IPS DF 4.7 (cell line): ENCODE data around the gene ERMAP.
"Not testable (repeated sequence)": the region's sequence is repeated elsewhere in the genome, so short reads cannot be mapped to it uniquely, and the experiment has no call there.

ENCODE experiments used
- DNase-seq: peaks from one replicate; pipeline ENCODE4 v3.0.0-alpha.2; 2013; ENCODE audit warnings: low spot score; ENCODE audit errors: extremely low read depth

The ERMAP gene

DNA sequence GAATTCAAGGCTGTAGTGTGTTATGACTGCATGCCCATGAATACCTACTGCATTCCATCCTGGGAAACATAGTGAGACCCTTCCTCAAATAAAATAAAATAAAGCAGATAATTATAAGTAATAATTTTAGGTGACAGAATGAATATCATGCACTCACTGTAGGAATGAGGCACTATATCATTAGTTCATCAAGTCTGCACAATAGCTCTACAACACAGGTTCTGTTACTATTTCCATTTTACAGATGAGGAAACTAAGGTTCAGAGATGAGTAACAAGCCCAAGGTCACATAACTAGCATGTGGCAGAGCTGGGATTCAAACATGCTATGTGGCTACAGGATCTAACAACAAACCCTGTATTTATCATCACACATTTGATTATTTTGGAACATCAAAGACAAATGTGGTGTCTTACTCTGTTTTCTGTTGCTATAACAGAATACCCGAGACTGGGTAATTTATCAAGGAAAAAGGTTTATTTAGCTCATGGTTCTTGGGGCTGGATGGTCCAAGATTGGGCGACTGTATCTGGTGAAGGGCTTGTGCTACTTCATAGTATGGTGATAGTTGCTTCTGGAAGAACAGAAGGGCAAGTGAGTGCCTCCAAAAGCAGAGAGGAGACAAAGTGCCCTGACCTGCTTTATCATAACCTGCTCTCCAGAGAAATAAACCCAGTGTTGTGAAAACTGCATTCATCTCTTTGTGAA is 24.7 kb downstream of the ERMAP start:
- DNase-seq = no peak

DNA sequence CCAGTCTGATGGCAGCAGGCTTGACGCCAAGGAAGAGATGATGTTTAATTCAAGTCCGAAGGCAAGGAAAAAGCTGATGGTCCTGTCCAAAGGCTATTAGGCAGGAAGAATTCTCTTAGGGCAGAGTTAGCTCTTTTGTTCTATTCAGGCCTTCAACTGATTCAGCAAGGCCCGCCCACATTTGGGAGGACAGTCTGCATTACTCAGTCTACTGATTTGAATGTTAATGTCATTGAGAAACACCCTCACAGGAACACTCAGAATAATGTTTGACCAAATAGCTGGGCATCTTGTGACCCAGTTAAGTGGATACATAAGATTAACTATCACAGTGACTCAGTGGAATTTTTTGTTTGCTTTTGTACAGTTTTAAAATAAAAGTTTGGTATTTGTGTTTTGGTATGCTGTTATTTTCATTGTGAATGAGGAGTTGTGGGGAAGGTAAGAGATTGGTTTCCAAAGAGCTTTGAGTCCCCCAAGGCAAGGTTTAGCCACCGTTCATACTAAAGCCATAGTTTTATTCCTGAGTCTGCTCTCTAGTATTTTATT is 27.7 kb downstream of the ERMAP start:
- no peak for DNase-seq

DNA sequence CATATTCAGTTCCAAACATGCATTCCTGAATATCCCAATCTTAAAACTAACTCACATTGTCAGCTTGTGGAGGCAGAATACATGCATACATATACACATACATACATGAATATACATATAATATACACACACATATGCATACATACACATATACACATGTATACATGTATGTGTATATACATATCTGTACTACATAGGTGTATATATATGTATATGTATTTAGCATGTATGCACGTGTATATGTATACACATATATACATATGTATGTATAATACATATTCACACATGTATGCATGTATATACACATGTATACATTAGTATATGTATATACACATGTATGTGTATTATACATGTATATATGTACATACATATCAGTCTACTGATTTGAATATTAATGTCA is 28.3 kb downstream of the ERMAP start:
- no peak for DNase-seq

DNA sequence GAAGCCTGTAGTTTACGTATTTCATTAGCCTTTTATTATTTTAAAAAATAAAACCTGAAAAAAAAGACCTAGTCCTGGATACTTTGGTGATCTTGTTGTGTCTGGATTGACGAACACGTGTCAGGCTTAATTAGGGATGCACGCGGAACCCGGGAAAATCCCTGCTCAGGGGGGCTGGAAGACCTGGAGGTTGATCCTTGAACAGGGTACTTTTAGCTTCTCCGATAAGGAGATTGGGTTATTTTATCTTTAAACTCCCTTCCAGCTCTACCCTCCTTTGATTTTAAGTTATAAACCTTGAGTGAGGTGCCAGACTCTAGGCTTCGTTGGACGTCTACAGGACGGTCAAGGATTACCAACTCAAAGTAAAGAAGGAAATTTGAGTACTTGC is 28.9 kb downstream of the ERMAP start:
- no peak for DNase-seq

DNA sequence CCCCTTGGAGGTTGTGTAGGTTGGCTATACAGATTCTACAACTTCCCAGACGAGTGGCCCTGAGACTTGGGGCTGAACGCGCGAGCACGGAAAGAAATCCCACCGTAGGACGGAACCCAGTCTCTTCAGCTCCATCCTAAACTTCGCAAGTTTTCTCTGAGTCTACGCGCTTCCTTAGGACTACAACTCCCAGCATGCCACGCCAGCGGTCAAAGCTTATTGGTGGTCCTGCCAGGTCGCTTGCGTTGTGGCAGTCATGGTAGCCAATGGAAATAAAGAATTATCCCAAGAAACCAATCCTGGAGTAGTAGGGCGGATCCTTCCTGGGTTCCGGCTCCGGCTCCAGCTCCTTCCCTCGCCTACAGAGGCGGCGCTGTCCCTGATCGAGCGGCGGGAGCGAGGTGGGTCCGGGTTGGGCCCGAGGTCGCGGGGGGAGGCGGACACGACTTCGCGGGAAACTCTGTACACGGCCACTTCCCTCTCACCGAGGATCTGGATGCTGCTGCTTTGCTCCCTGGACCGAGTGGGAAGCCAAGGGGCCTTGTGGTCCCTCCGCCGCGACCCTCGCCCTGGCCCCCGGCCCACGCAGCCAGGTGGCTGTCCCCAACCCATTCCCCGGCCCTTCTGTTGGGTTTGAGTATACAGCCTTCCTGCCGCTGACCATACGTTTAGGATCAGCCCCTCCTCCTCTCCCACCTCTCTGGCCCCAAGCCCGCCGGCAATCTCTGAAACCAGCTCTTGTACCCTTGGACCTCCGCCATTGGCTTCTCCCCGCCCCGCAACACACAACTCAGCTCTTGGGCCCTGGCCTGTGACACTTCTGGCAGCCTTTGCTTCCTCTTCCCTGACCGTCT is 29.6 kb downstream of the ERMAP start, which contains the start of gene ZNF691:
Gene ZNF691 (plus strand): TSS at position 357 of the 854 bp plus-strand sequence. CDS start 3,046 bp downstream, outside the sequence.
- DNase-seq = peak; percentile 97

DNA sequence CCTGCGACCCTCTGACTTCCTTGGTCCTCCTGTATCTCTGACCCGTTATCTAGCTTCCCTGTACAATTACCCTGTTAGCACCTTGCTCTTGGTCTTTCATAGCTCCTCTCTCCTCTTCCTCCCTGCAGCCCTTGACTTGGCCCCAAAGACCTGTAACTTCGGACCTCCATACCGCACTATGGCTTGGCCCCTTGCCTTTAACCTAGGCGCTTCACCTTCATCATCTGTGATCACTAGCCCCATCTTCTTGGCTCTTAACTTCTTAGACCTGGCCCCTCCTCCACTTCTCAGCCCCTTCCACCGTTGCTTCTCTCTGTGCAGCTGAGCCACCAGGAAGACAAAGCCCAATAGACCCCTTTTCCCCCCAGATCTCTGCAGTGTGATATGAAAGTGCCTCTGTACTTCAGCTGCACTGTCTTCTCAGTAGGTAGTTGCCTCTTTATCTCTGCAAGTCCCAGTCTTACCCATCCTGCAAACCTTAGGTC is 30.2 kb downstream of the ERMAP start:
- DNase-seq = no peak

DNA sequence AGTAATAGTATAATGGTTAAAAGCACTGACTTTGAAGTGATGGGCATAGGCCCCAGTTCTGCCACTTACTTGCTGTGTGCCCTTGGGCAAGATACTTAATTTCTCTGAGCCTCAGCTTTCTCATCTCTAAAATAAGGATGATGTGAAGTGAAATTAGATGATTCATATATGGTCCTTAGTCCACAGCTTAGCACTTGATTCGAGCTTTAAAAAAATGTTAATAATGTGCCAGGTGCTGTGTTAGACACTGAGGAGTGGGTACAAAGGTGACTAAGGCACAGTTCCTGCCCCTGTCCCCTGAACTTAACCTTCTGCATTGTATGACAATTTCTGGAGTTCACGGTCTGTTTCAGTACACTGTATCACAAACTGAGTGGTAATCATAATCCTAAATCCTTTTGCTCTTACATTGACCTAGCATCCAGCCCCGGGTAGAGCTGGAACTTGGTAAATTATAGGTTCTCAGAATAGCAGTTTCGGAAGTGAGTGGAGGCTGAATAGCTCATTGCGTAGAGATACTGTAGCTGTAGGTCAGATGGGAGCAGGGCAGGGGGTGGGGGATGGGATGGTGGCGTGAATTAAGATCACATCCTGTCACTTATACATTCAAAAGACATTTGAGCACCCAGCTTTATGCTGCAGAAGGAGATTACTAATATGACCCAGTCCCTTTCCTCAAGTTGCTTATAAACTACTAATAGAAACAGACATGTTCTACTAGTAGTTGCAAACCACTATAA is 31.0 kb downstream of the ERMAP start:
- DNase-seq = no peak

DNA sequence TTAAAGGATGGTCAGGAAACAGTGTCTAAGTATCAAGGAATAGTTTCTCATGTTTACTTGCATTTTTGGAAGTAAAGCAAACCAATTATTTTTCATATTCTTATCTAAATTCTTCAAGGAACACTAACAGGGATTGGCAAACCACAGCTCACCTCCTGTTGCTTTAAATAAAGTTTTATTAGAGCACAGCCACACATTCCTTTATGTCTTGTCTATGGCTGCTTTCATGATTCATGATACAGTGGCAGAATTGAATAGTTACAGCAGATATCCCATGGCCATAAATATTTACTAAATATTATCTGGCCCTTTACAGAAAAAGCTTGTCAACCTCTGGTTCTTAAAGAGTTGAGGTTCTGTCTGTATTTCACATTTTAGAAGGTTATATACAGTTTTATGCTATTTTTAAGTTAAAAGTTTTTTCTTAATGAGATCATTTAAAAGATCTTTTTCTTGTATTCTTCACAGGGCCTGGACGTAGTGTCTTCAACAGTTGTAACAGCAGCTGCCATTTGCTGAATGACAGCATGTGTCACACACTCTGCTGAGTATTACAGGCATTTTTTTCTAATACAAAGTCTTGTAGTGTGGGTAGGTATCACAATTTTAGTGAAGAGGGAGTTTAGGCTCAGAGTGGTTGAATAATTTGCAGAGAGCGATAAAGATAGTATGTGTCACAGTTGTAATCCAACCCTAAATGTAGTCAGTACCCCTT is 32.1 kb downstream of the ERMAP start:
- DNase-seq = no peak

DNA sequence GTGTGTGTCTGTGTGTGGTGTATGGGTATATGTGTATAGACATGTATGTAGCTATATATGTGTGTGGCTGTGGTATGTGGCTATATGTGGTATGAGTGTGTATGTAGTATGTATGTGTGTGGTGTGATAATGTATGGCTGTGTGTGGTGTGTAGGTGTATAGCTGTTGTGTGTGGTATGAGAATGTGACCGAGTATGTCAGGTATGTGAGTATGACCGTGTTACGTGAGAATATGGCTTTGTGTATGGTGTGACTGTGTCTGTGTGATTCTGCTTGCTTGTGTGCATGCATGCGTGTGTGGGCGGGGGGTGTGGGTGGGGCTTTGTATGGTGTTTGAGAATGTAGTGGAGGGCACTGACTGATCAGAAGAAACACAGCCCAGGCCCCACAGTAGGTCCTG is 33.0 kb downstream of the ERMAP start:
- DNase-seq = no peak

DNA sequence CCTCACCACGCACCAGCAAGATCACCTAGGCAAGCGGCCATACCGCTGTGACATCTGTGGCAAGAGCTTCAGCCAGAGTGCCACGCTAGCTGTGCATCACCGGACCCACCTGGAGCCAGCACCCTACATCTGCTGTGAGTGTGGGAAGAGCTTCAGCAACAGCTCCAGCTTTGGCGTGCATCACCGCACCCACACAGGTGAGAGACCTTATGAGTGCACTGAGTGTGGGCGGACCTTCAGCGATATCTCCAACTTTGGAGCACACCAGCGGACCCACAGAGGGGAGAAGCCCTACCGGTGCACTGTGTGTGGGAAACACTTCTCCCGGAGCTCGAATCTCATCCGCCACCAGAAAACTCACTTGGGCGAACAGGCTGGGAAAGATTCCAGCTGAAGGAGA is 34.5 kb downstream of the ERMAP start:
- DNase-seq = no peak

DNA sequence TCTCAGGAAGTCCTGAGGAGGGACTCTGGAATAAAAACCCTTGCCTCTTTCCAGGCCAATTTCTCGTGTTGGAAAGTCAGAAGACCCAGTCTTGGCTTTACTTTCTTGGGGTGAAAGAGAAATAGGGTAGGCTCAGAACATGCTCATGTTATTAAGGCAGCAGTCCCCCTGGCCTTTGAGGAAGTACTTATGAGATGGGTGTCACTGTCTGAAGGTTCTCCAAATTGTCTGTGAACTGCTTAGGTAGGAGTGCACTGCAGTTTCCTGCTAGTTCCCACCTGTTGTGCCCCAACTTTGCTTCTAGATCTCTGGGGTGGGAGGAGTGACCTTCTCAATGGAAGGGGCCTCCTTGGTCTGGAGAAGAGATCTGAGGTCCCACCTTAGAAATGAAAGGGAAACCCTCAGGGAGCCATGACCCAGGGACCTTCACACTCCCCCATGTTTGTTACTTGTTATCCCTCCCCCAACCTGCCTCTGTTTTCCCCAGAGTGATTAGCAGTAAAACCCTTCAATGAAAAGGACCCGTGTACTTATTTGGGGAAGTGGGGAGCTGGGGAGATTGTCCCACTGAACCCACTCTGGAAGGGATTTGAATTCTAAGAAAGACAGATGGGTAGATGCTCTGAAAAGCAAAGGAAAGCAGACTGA is 35.2 kb downstream of the ERMAP start:
- DNase-seq = no peak

DNA sequence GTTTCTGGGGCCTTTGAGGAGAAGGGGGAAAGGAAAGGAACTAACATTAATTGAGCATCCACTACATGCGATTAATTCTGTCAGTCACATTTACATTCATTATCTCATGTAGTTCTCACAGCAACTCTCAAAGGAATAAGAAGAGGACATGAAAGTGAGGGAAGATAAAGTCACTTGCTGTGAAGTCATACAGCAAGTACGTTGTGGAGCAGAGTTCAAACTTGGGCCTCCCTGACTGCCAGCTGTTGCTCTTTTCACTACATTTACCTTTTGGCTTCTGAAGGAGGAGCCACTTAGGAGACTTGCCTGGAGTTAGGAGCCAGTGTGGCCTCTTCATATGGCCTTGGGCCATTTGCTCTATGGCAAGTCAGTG is 35.7 kb downstream of the ERMAP start:
- DNase-seq = no peak

DNA sequence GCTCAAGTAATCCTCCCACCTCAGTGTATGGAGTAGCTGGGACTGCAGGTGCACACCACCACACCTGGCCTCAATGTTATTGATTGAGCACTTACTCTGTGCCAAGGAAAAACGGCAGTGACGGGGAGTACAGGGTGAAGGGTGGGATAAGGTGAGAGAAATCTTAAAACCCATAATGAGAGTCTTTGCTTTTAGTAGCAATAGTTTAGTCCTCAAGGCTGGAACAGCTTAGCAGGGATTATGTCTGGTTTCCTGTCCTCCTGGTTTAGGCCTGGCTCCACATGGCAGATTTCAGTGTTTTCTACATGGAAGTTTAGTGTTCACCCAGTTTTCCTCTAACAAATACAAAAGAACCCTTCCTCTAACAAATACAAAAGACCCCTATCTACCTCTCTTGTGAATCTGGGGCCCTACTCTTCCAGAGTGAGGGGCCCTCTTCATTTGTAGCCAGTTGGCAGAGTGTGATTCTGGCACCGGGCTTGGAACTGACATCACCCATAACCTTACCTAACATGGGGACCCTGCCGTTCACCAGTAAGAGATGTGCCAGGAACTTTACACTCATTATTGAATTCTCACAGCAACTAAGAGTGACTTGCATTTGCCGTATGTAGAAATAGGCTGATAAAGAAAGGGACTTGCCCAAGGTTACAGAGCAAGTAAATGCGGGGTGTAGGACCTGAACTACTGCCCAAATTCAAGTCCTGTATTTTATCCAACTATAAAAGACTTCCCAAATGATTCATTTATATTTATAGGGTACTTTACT is 36.4 kb downstream of the ERMAP start:
- no peak for DNase-seq

DNA sequence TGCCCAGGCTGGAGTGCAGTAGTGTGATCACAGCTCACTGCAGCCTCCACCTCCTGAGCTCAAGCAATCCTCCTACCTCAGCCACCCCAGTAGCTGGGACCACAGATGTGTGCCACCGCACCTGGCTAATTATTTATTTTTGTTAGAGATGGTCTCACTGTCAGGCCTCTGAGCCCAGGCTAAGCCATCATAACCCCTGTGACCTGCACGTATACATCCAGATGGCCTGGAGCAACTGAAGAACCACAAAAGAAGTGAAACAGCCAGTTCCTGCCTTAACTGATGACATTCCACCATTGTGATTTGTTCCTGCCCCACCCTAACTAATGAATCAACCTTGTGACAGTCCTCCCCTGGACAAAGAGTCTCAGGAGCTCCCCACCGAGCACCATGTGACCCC is 39.6 kb downstream of the ERMAP start:
- not testable (repeated sequence) for DNase-seq

DNA sequence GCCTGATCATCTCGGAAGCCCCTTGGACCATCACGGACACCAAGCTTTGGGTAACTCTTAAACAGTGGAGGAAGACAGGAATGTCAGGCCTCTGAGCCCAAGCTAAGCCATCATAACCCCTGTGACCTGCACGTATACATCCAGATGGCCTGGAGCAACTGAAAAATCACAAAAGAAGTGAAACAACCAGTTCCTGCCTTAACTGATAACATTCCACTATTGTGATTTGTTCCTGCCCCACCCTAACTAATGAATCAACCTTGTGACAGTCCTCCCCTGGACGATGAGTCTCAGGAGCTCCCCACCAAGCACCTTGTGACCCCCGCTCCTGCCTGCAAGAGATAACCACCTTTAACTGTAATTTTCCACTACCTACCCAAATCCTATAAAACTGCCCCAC is 42.4 kb downstream of the ERMAP start:
- DNase-seq = not testable (repeated sequence)

DNA sequence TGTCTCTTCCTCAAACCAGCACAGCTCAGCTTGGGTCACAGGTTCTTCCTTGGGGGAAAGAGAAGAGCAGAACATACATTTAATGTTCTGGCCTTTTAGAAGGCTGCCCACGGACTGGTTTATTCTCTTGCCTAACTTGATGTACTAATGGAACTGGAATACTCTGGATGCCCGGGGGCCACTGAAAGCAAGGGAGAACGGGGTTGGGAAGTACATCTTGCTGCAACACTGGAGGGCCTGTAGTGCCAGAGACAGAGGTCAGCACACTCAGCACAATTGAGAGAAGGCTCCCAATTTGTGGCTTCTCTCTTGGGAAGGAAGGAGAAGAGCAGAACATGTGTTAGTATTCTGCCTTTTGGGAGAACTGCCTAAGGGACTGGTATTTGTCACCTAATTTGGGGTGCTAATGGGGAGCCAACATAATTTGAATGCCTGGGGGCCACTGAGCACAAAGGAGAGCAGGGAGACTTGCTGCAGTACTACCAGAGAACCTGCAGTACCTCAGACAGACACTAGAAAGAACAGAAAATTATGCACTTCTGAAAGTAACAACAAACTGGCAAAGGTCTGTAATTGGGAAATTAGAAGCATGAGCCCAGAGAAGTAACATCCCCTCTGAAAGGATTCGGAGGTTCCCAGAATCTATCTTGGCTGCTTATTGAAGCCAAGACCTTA is 43.6 kb downstream of the ERMAP start:
- DNase-seq = no peak

DNA sequence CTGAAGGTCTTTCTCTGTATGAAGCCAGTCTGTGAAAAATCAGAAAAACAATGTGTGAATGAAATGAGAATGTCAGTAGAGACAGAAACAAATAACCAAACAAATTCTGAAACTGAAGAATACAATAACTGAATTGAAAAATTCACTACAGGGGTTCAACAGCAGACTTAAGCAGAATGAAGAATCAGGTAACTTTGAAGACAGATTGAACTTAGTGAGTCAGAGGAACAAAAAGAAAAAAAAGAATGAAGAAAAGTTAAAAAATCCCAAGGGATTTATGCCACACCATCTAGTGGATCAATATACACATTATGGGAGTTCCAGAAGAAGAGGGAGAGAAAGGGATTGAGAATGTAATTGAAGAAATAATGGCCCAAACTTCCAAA is 44.1 kb downstream of the ERMAP start:
- no peak for DNase-seq

DNA sequence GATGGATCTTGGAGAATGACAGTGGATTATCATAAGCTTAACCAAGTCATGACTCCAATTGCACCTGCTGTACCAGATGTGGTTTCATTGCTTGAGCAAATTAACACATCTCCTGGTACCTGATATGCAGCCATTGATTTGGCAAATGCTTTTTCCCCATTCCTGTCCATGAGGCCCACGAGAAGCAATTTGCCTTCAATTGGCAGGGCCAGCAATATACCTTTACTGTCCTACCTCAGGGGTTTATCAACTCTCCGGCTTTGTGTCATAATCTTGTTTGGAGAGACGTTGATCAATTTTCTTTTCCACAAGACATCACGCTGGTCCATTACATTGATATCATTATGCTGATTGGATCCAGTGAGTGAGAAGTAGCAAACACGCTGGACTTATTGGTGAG is 49.6 kb downstream of the ERMAP start:
- DNase-seq = no peak

DNA sequence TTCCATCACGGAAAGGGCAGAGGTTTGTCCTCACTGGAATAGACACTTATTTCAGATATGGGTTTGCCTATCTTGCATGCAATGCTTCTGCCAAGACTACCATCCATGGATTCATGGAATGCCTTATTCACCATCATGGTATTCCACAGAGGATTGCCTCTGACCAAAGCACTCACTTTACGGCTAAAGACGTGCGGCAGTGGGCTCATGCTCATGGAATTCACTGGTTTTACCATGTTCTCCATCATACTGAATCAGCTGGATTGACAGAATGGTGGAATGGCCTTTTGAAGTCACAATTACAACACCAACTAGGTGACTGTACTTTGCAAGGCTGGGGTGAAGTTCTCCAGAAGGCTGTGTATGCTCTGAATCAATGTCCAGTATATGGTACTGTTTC is 51.5 kb downstream of the ERMAP start:
- not testable (repeated sequence) for DNase-seq
